Measurements from ENCODE around the gene POMT1. TPM values are rescaled to one million over a fixed set of nuclear protein-coding genes. Genes with fewer than 3 reads are reported as not detected.
A peak's percentile ranks its signal among the peaks of the same experiment; 100 is the strongest.
"Not testable (repeated sequence)": the region's sequence is repeated elsewhere in the genome, so short reads cannot be mapped to it uniquely, and the experiment has no call there.

Gene POMT1, protein sequence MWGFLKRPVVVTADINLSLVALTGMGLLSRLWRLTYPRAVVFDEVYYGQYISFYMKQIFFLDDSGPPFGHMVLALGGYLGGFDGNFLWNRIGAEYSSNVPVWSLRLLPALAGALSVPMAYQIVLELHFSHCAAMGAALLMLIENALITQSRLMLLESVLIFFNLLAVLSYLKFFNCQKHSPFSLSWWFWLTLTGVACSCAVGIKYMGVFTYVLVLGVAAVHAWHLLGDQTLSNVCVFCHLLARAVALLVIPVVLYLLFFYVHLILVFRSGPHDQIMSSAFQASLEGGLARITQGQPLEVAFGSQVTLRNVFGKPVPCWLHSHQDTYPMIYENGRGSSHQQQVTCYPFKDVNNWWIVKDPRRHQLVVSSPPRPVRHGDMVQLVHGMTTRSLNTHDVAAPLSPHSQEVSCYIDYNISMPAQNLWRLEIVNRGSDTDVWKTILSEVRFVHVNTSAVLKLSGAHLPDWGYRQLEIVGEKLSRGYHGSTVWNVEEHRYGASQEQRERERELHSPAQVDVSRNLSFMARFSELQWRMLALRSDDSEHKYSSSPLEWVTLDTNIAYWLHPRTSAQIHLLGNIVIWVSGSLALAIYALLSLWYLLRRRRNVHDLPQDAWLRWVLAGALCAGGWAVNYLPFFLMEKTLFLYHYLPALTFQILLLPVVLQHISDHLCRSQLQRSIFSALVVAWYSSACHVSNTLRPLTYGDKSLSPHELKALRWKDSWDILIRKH
- total RNA-seq, result 10 to 100 TPM; 50.1 to 50.5 TPM
- polyA plus RNA-seq (2013, experiment 1 of 2), result 27.3 TPM
- polyA plus RNA-seq (2013, experiment 2 of 2), result 38.1 TPM
- 8.1 to 137 (median 58.1) reads per million in 172 experiments for total RNA-seq

GRCh38 chr9:131502781-131503625, at the start of gene POMT1:
Gene POMT1, plus strand, starts transcription at chr9:131502918. Its CDS starts 1,301 bp downstream, at chr9:131504219.
- DNase-seq (peak; percentile 81 to 96 (median 89)), ATAC-seq (ENCODE audit: poor library complexity) (peak; percentile 45)
- Mint-ChIP-seq H3K27me3 (no peaks in the 10 kb centered on the region), H3K27ac (peak within 1 kb of the TSS; percentile 90), H3K9me3 (no peaks in the 10 kb centered on the region), H3K36me3 (ENCODE audit: low read depth) (peaks cover 62% of the 10 kb centered on the region), H3K4me3 (peak within 1 kb of the TSS; percentile 85), H3K4me1 (ENCODE audit: low read depth) (peaks cover 67% of the 10 kb centered on the region)
- no peaks in the 10 kb centered on the region for H3K9me3 ChIP-seq (ENCODE audit: control insufficient read depth in 1 of 2, insufficient read depth in 1 of 2, low read length in 2 of 2)
- intact Hi-C loops (cut with DNase I, micrococcal nuclease), result loop anchor here (1.0 to 5.0 kb wide), 3 partner anchors 27 to 244 kb away; no protein-coding TSS in a partner anchor
- H3K4me3 ChIP-seq (ENCODE audit: low read length), result peak within 1 kb of the TSS; percentile 85
- peaks cover 26% of the 10 kb centered on the region for H3K36me3 ChIP-seq (ENCODE audit: insufficient read depth, low read length)
- CTCF ChIA-PET, result interaction anchor here (1.3 kb wide), 1 partner anchor 240 kb away, joined by 4 read pairs; no protein-coding TSS in a partner anchor
- no peaks in the 10 kb centered on the region for H3K27me3 ChIP-seq (ENCODE audit: control insufficient read depth in 1 of 2, insufficient read depth in 2 of 2, low read length in 2 of 2)
- POLR2A ChIA-PET, result interaction anchor here (0.8 to 1.4 kb wide), 7 partner anchors 9 to 241 kb away, joined by 3 to 7 read pairs (median 4); no protein-coding TSS in a partner anchor
- TF ChIP-seq, protein P1, sequence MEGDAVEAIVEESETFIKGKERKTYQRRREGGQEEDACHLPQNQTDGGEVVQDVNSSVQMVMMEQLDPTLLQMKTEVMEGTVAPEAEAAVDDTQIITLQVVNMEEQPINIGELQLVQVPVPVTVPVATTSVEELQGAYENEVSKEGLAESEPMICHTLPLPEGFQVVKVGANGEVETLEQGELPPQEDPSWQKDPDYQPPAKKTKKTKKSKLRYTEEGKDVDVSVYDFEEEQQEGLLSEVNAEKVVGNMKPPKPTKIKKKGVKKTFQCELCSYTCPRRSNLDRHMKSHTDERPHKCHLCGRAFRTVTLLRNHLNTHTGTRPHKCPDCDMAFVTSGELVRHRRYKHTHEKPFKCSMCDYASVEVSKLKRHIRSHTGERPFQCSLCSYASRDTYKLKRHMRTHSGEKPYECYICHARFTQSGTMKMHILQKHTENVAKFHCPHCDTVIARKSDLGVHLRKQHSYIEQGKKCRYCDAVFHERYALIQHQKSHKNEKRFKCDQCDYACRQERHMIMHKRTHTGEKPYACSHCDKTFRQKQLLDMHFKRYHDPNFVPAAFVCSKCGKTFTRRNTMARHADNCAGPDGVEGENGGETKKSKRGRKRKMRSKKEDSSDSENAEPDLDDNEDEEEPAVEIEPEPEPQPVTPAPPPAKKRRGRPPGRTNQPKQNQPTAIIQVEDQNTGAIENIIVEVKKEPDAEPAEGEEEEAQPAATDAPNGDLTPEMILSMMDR (IDR thresholded peaks at IDR 0.05), result no peak
- H3K27ac ChIP-seq (ENCODE audit: low read depth in 1 of 2, low read length in 2 of 2), result peak within 1 kb of the TSS; percentile 18 to 76
- H3K4me1 ChIP-seq (ENCODE audit: insufficient read depth, low read length), result peaks cover 63% of the 10 kb centered on the region

DNA sequence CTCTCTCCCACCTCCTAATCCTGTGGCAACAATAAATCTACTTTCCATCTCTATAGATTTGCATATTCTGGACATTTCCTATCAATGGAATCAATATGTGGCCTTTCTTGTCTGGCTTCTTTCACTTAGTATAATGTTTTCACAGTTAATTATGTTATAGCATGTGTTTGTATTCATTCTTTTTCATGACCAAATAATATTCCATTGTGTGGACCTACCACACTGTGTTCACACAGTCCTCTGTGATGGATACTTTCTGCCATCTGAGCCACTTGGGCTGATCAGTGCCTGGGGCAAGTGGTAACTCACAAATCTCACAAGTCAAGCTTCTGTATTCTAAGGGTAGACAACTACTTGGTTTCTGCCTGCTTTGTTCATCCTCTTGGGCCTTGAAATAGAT, 48.7 kb upstream of the POMT1 start:
- intact Hi-C loops (cut with DNase I, micrococcal nuclease), result no loop called here
- H3K4me1 Mint-ChIP-seq (ENCODE audit: low read depth), result peaks cover 32% of the 10 kb centered on the region
- Histone ChIP-seq H3K9me3 (ENCODE audit: control insufficient read depth in 1 of 2, insufficient read depth in 1 of 2, low read length in 2 of 2) (no peaks in the 10 kb centered on the region), H3K4me3 (ENCODE audit: low read length) (no peak overlapping the region), H3K27ac (ENCODE audit: low read depth in 1 of 2, low read length in 2 of 2) (no peak overlapping the region), H3K36me3 (ENCODE audit: insufficient read depth, low read length) (peaks cover 83% of the 10 kb centered on the region), H3K4me1 (ENCODE audit: insufficient read depth, low read length) (peaks cover 2% of the 10 kb centered on the region), H3K27me3 (ENCODE audit: control insufficient read depth in 1 of 2, insufficient read depth in 2 of 2, low read length in 2 of 2) (no peaks in the 10 kb centered on the region)
- H3K27ac Mint-ChIP-seq, result peak overlapping the region; percentile 37
- ATAC-seq (ENCODE audit: poor library complexity) (no peak), DNase-seq (no peak)
- H3K27me3 Mint-ChIP-seq, result no peaks in the 10 kb centered on the region
- H3K36me3 Mint-ChIP-seq (ENCODE audit: low read depth), result peaks cover 98% of the 10 kb centered on the region
- no peaks in the 10 kb centered on the region for H3K9me3 Mint-ChIP-seq
- TF ChIP-seq, protein P1 (IDR thresholded peaks at IDR 0.05), result no peak
- CTCF ChIA-PET, result no interaction called here
- POLR2A ChIA-PET, result no interaction called here
- H3K4me3 Mint-ChIP-seq, result no peak overlapping the region

GRCh38 chr9:131455655-131456054, 47.1 kb upstream of the POMT1 start:
- H3K27ac Mint-ChIP-seq; H3K4me3 ChIP-seq (ENCODE audit: low read length); H3K4me1 ChIP-seq (ENCODE audit: insufficient read depth, low read length); H3K9me3 ChIP-seq (ENCODE audit: control insufficient read depth in 1 of 2, insufficient read depth in 1 of 2, low read length in 2 of 2); DNase-seq; H3K4me3 Mint-ChIP-seq; intact Hi-C loops (cut with DNase I, micrococcal nuclease); CTCF ChIA-PET; H3K27me3 ChIP-seq (ENCODE audit: control insufficient read depth in 1 of 2, insufficient read depth in 2 of 2, low read length in 2 of 2); ATAC-seq (ENCODE audit: poor library complexity); H3K27me3 Mint-ChIP-seq; H3K27ac ChIP-seq (ENCODE audit: low read depth in 1 of 2, low read length in 2 of 2); H3K9me3 Mint-ChIP-seq: not testable (repeated sequence)
- Mint-ChIP-seq H3K4me1 (ENCODE audit: low read depth) (peaks cover 25% of the 10 kb centered on the region), H3K36me3 (ENCODE audit: low read depth) (peaks cover 98% of the 10 kb centered on the region)
- POLR2A ChIA-PET, result interaction anchor here (0.6 kb wide), 1 partner anchor 11 kb away, joined by 4 read pairs; no protein-coding TSS in a partner anchor
- peaks cover 88% of the 10 kb centered on the region for H3K36me3 ChIP-seq (ENCODE audit: insufficient read depth, low read length)

All from CD4-positive, alpha-beta T cell (primary cell).